H1 (cell line): ENCODE data around the gene TCF4. TPM values are rescaled to one million over a fixed set of nuclear protein-coding genes. Genes with fewer than 3 reads are reported as not detected.
A peak's percentile ranks its signal among the peaks of the same experiment; 100 is the strongest.

ENCODE experiments used
- CTCF ChIA-PET: fragments of 300-600 bp; sonication (Branson Sonifier 250); formaldehyde crosslinking; loops from one replicate; lab custom pipeline; 2021; ENCODE audit not compliant: partially characterized antibody; lab: Charles Lee
- POLR2A ChIA-PET: fragments of 300-600 bp; sonication (Branson Sonifier 250); formaldehyde crosslinking; loops from one replicate; lab custom pipeline; 2021; ENCODE audit warnings: inconsistent platforms; ENCODE audit not compliant: partially characterized antibody; lab: Charles Lee
- DNase-seq, 2 experiments: peaks; one replicate each; pipeline versions ENCODE4 v3.0.0 to v3.0.0-alpha.2; 2010 to 2022; ENCODE audit warnings: low spot score in 2 of 2, low read depth in 1 of 2, mixed read lengths in 1 of 2
- FAIRE-seq: peaks from 2 replicates; lab custom pipeline; 2011; peaks lifted over from hg19 to GRCh38; lab: Jason Lieb, UNC
- H2AFZ ChIP-seq: 2 replicates; pipeline ENCODE4 v1.8.1; 2012; ENCODE audit warnings: low read length, inconsistent platforms
- H2AK5ac ChIP-seq: 2 replicates; pipeline ENCODE4 v1.6.1; 2013; ENCODE audit warnings: low read depth, low read length
- H2BK120ac ChIP-seq: replicated peaks from 2 replicates; pipeline ENCODE3; 2013; ENCODE audit warnings: low read depth, low read length, inconsistent platforms
- H2BK12ac ChIP-seq: 2 replicates; pipeline ENCODE4 v1.6.1; 2013; ENCODE audit warnings: low read depth, low read length
- H2BK15ac ChIP-seq: 2 replicates; pipeline ENCODE4 v1.6.1; 2013; ENCODE audit warnings: low read length
- H2BK20ac ChIP-seq: 2 replicates; pipeline ENCODE4 v1.6.1; 2013; ENCODE audit warnings: low read length
- H2BK5ac ChIP-seq: 2 replicates; pipeline ENCODE4 v1.6.1; 2013; ENCODE audit warnings: low read depth, low read length
- H3K14ac ChIP-seq: 2 replicates; pipeline ENCODE4 v1.6.1; 2013; ENCODE audit warnings: inconsistent platforms; ENCODE audit not compliant: insufficient read length
- H3K18ac ChIP-seq: 2 replicates; pipeline ENCODE4 v1.6.1; 2013; ENCODE audit warnings: low read length; ENCODE audit errors: extremely low read depth
- H3K23ac ChIP-seq: 2 replicates; pipeline ENCODE4 v1.6.1; 2013; ENCODE audit warnings: inconsistent platforms; ENCODE audit not compliant: insufficient read length
- H3K23me2 ChIP-seq: 2 replicates; pipeline ENCODE4 v1.6.1; 2013; ENCODE audit warnings: low read depth, low read length
- H3K27ac ChIP-seq: 2 replicates; pipeline ENCODE4 v1.6.1; 2011; ENCODE audit warnings: low read depth, low read length, inconsistent platforms
- H3K27me3 ChIP-seq, 4 experiments: replicated peaks in 1 of 4; 1 replicate in 1 of 4; 2 replicates in 3 of 4; pipeline versions ENCODE4 v1.6.1 to v1.8.1; 2011 to 2013; ENCODE audit warnings: low read length in 3 of 4, mild to moderate bottlenecking in 3 of 4, inconsistent platforms in 2 of 4, mixed read lengths in 2 of 4, moderate library complexity in 1 of 4; ENCODE audit not compliant: control insufficient read depth in 3 of 4, insufficient read depth in 3 of 4; ENCODE audit errors: extremely low read depth in 1 of 4
- H3K36me3 ChIP-seq, 4 experiments: 2 replicates each; pipeline versions ENCODE4 v1.6.1 to v1.8.1; 2011 to 2013; ENCODE audit warnings: mild to moderate bottlenecking in 4 of 4, low read length in 3 of 4, moderate library complexity in 2 of 4, control low read depth in 1 of 4, inconsistent platforms in 1 of 4; ENCODE audit not compliant: insufficient read depth in 4 of 4, control insufficient read depth in 2 of 4
- H3K4ac ChIP-seq: replicated peaks from 2 replicates; pipeline ENCODE3; 2013; ENCODE audit warnings: low read length, low read depth, mixed read lengths, inconsistent platforms; ENCODE audit not compliant: insufficient read length
- H3K4me1 ChIP-seq, 4 experiments: replicated peaks in 1 of 4; 1 replicate in 1 of 4; 2 replicates in 3 of 4; pipeline versions ENCODE4 v1.6.1 to v1.8.1; 2011 to 2013; ENCODE audit warnings: low read length in 3 of 4, inconsistent platforms in 2 of 4, mixed read lengths in 1 of 4; ENCODE audit not compliant: insufficient read depth in 4 of 4, control insufficient read depth in 3 of 4
- H3K4me2 ChIP-seq, 2 experiments: 2 replicates each; pipeline versions ENCODE4 v1.6.1 to v1.8.1; 2011 to 2013; ENCODE audit warnings: low read depth in 2 of 2, low read length in 2 of 2, control low read depth in 1 of 2, inconsistent platforms in 1 of 2, mild to moderate bottlenecking in 1 of 2; ENCODE audit not compliant: insufficient read depth in 1 of 2
- H3K4me3 ChIP-seq, 4 experiments: fragments of 200-600, 300-600 bp in 1 of 4; sonication (generic), shearing (Covaris generic), sonication (Bioruptor Twin) in 1 of 4; 2 replicates each; pipeline versions ENCODE4 v1.5.1 to v1.8.1; 2011 to 2016; ENCODE audit warnings: low read length in 4 of 4, low read depth in 3 of 4, control low read depth in 2 of 4, inconsistent platforms in 2 of 4, mild to moderate bottlenecking in 2 of 4, mixed read lengths in 1 of 4, moderate library complexity in 1 of 4; ENCODE audit not compliant: insufficient read depth in 2 of 4; ENCODE audit errors: extremely low read depth in 1 of 4
- H3K56ac ChIP-seq: replicated peaks from 2 replicates; pipeline ENCODE3; 2013; ENCODE audit warnings: low read depth, mild to moderate bottlenecking, mixed read lengths, low read length, inconsistent platforms; ENCODE audit not compliant: insufficient read length
- H3K79me1 ChIP-seq: 2 replicates; pipeline ENCODE4 v1.6.1; 2013; ENCODE audit warnings: low read depth, low read length, control low read depth
- H3K79me2 ChIP-seq, 2 experiments: 2 replicates each; pipeline versions ENCODE4 v1.6.1 to v1.8.1; 2012 to 2013; ENCODE audit warnings: low read length in 2 of 2, mild to moderate bottlenecking in 2 of 2, inconsistent platforms in 1 of 2; ENCODE audit not compliant: insufficient read depth in 2 of 2, control insufficient read depth in 1 of 2
- H3K9ac ChIP-seq, 4 experiments: replicated peaks in 1 of 4; 1 replicate in 1 of 4; 2 replicates in 3 of 4; pipeline versions ENCODE4 v1.6.1 to v1.8.1; 2011 to 2013; ENCODE audit warnings: low read depth in 3 of 4, low read length in 3 of 4, control low read depth in 2 of 4, mild to moderate bottlenecking in 2 of 4, moderate library complexity in 2 of 4, inconsistent platforms in 1 of 4; ENCODE audit errors: extremely low read depth in 1 of 4
- H3K9me3 ChIP-seq, 2 experiments: 2 replicates each; pipeline versions ENCODE4 v1.6.1 to v1.8.1; 2012 to 2013; ENCODE audit warnings: mild to moderate bottlenecking in 2 of 2, moderate library complexity in 2 of 2, control low read depth in 1 of 2, inconsistent platforms in 1 of 2, low read depth in 1 of 2, low read length in 1 of 2, mixed read lengths in 1 of 2; ENCODE audit not compliant: insufficient read depth in 2 of 2
- H4K20me1 ChIP-seq, 2 experiments: replicated peaks in 1 of 2; 2 replicates each; pipeline versions ENCODE3 to v1.8.1; 2011 to 2013; ENCODE audit warnings: inconsistent platforms in 2 of 2, low read length in 2 of 2, mild to moderate bottlenecking in 1 of 2; ENCODE audit not compliant: insufficient read depth in 2 of 2, control insufficient read depth in 1 of 2
- H4K5ac ChIP-seq: 2 replicates; pipeline ENCODE4 v1.6.1; 2013; ENCODE audit warnings: low read length, low read depth, mixed read lengths, inconsistent platforms; ENCODE audit not compliant: insufficient read length
- H4K8ac ChIP-seq: 2 replicates; pipeline ENCODE4 v1.8.0; 2013; ENCODE audit warnings: mild to moderate bottlenecking, moderate library complexity, low read length, inconsistent platforms; ENCODE audit not compliant: insufficient read depth; ENCODE audit errors: extremely low read depth
- H4K91ac ChIP-seq: replicated peaks from 2 replicates; pipeline ENCODE3; 2013; ENCODE audit warnings: low read length, mixed read lengths, inconsistent platforms; ENCODE audit not compliant: insufficient read length
- CTBP2 ChIP-seq: IDR thresholded peaks from 2 replicates; pipeline ENCODE4 v1.7.0; 2011; ENCODE audit warnings: borderline replicate concordance, mild to moderate bottlenecking, moderate library complexity, mixed read lengths, low read length; ENCODE audit not compliant: insufficient read depth, insufficient read length
- KDM1A ChIP-seq: fragments of 200-600, 300-600 bp; sonication (generic); IDR thresholded peaks from 2 replicates; pipeline ENCODE4 v1.7.1; 2016; ENCODE audit warnings: mild to moderate bottlenecking, low read length, borderline replicate concordance
- POLR2AphosphoS5 ChIP-seq: IDR thresholded peaks from 2 replicates; pipeline ENCODE4 v1.6.1; 2011; ENCODE audit warnings: low read depth, low read length
- RNF2 ChIP-seq: fragments of 200-900, 300-1000 bp; sonication (generic); IDR thresholded peaks from 2 replicates; pipeline ENCODE4 v1.7.1; 2016; ENCODE audit warnings: borderline replicate concordance, low read depth, mild to moderate bottlenecking, antibody characterized with exemption, low read length; ENCODE audit not compliant: poor library complexity, severe bottlenecking; ENCODE audit errors: missing control alignments
- whole genome bisulfite sequencing, 2 experiments: shearing (Covaris generic) in 1 of 2; methylation state at CpG; one replicate each; pipeline versions ENCODE4 v1.1.6 to v1.1.7; 2013 to 2015; ENCODE audit warnings: low lambda C conversion rate in 2 of 2, mixed read lengths in 2 of 2, inconsistent platforms in 1 of 2, low coverage in 1 of 2, missing lambda C conversion rate in 1 of 2; ENCODE audit not compliant: insufficient replicate concordance in 2 of 2, insufficient coverage in 1 of 2, insufficient read length in 1 of 2; ENCODE audit errors: extremely low coverage in 1 of 2, missing lambda C conversion rate in 1 of 2; 5-methylcytosine and 5-hydroxymethylcytosine counted together
- polyA plus RNA-seq, 7 experiments: library from polyadenylated mRNA; depleted of rRNA in 3 of 7; stranded (reverse) in 5 of 7; unstranded in 2 of 7; fragments of >200 nt in 5 of 7; fragments of 200-250 nt in 2 of 7; gene quantifications; 1 replicate in 5 of 7; 2 replicates in 1 of 7; 4 replicates in 1 of 7; pipeline versions ENCODE4 v1.2.1 to v1.2.3, GENCODE V29; 2011 to 2013; ENCODE audit warnings: missing spikeins in 2 of 7, mixed read lengths in 2 of 7
- total RNA-seq: library from RNA; stranded (reverse); fragmentation: NEBNext Ultra II Directional; extraction: Animal tissue kit (Norgen Biotek cat#: 25700); gene quantifications from 2 replicates; pipeline ENCODE4 v1.2.1, GENCODE V29; 2021
- TF ChIP-seq, protein P1 (sequence below): IDR thresholded peaks from 2 replicates; pipeline ENCODE4 v1.6.1; 2011; ENCODE audit warnings: low read length, improper control_type of control experiment

TCF4 gene
- total and polyA plus RNA-seq, 2 of the 8 experiments (the other 6 are each of a cell fraction or from before 2014, with no cell fraction given), result 59.3 to 118 TPM

- Histone ChIP-seq H4K8ac (no peak overlapping the region), H3K9me3 (no peaks in the 10 kb centered on the region), H3K4me1 (peaks cover 0 to 13% (median 5%) of the 10 kb centered on the region in 4 experiments; a peak in 4 of 7 replicates), H2BK20ac (no peak overlapping the region), H2AK5ac (no peak overlapping the region), H3K4ac (no peak overlapping the region), H3K56ac (no peak overlapping the region), H3K23me2 (peaks cover 2% of the 10 kb centered on the region), H3K4me3 (no peak overlapping the region), H4K20me1 (peaks cover 2% of the 10 kb centered on the region in 2 experiments), H3K4me2 (no peak overlapping the region), H2BK120ac (no peak overlapping the region), H3K23ac (no peak overlapping the region), H3K79me2 (peaks cover 0 to 72% of the 10 kb centered on the region in 2 experiments; a peak in 2 of 4 replicates), H2BK15ac (no peak overlapping the region), H3K14ac (no peak overlapping the region), H3K18ac (no peak overlapping the region), H2AFZ (no peak overlapping the region), H3K27ac (no peak overlapping the region), H3K27me3 (no peaks in the 10 kb centered on the region), H2BK12ac (no peak overlapping the region), H4K91ac (no peak overlapping the region), H3K79me1 (no peaks in the 10 kb centered on the region), H4K5ac (no peak overlapping the region), H3K36me3 (no peaks in the 10 kb centered on the region), H3K9ac (no peak overlapping the region), H2BK5ac (no peak overlapping the region)
- DNase-seq (no peak), FAIRE-seq (peak; percentile 45)
- ChIA-PET POLR2A (no interaction called here), CTCF (interaction anchor here (0.6 to 1.4 kb wide), 3 partner anchors 25 to 82 kb away, joined by 3 read pairs; no protein-coding TSS in a partner anchor)
- 88% methylated on average over 4 of the region's 4 CpGs; no CpG with 5 or more reads in 1 of the 2 experiments for WGBS, 2 experiments
- no peak for TF ChIP-seq CTBP2
- no peak for TF ChIP-seq POLR2AphosphoS5
- no peak for TF ChIP-seq KDM1A
- TF ChIP-seq, protein P1, sequence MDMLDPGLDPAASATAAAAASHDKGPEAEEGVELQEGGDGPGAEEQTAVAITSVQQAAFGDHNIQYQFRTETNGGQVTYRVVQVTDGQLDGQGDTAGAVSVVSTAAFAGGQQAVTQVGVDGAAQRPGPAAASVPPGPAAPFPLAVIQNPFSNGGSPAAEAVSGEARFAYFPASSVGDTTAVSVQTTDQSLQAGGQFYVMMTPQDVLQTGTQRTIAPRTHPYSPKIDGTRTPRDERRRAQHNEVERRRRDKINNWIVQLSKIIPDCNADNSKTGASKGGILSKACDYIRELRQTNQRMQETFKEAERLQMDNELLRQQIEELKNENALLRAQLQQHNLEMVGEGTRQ, result no peak
- no peak for TF ChIP-seq RNF2
Measured at GRCh38 chr18:55316486-55317184, 271.4 kb downstream of the TCF4 start.
